SK-N-MC (cell line): ENCODE measurements around the gene FKBP8.
A peak's percentile ranks its signal among the peaks of the same experiment; 100 is the strongest.

Source experiments
- DNase-seq: peaks from one replicate; pipeline ENCODE4 v3.0.0-alpha.2; 2011; ENCODE audit warnings: low read depth, low spot score
- H3K27ac ChIP-seq: fragments of 200-600 bp; sonication (generic); 2 replicates; pipeline ENCODE4 v1.5.1; 2016; ENCODE audit warnings: mixed run types
- H3K36me3 ChIP-seq: fragments of 200-600 bp; sonication (generic); 2 replicates; pipeline ENCODE4 v1.6.1; 2017; ENCODE audit warnings: antibody characterized with exemption, low read length, mixed read lengths; ENCODE audit not compliant: insufficient read depth
- H3K4me3 ChIP-seq: fragments of 200-600 bp; sonication (generic); 2 replicates; pipeline ENCODE4 v1.5.1; 2016
- H3K9ac ChIP-seq: fragments of 200-600 bp; sonication (generic); 2 replicates; pipeline ENCODE4 v1.8.0; 2017; ENCODE audit warnings: mixed run types, mixed read lengths; ENCODE audit not compliant: insufficient read length
- H3K9me3 ChIP-seq: fragments of 200-600 bp; sonication (generic); 2 replicates; pipeline ENCODE4 v1.6.1; 2017; ENCODE audit warnings: low read depth, mild to moderate bottlenecking, antibody characterized with exemption, low read length, moderate library complexity, mixed read lengths
- EZH2 ChIP-seq: fragments of 200-600 bp; sonication (generic); IDR thresholded peaks from one replicate; pipeline ENCODE4 v1.6.1; 2017; ENCODE audit warnings: antibody characterized with exemption
- FOXP2 ChIP-seq: optimal IDR thresholded peaks from 2 replicates; pipeline ENCODE3; 2011; ENCODE audit warnings: mild to moderate bottlenecking, moderate library complexity; ENCODE audit not compliant: insufficient read depth; ENCODE audit errors: extremely low read length, control extremely low read depth
- POLR2AphosphoS5 ChIP-seq: IDR thresholded peaks from 2 replicates; pipeline ENCODE4 v1.6.1; 2012; ENCODE audit warnings: mild to moderate bottlenecking, low read depth, low read length, borderline replicate concordance

The FKBP8 gene

DNA sequence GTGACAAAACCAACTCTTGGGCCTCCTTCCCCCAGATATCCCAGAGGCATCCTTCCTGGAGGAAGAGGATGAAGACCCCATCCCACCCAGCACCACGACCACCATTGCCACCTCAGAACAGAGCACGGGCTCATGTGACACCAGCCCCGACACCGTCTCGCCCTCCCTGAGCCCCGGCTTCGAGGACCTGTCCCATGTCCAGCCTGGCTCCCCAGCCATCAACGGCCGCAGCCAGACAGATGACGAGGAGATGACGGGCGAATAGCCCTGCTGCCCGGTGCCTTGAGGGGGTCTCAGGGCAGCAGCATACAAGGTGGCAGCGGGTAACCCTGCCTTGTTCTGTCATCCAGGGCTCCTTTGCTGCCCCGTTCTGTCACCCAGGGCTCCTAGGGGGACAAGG is 25.0 kb upstream of the FKBP8 start:
- Histone ChIP-seq H3K9ac (no peak overlapping the region), H3K36me3 (peaks cover 50% of the 10 kb centered on the region), H3K9me3 (no peaks in the 10 kb centered on the region), H3K4me3 (no peak overlapping the region), H3K27ac (no peak overlapping the region)
- no peak for DNase-seq
- TF ChIP-seq POLR2AphosphoS5 (no peak), EZH2 (no peak), FOXP2 (no peak)

DNA sequence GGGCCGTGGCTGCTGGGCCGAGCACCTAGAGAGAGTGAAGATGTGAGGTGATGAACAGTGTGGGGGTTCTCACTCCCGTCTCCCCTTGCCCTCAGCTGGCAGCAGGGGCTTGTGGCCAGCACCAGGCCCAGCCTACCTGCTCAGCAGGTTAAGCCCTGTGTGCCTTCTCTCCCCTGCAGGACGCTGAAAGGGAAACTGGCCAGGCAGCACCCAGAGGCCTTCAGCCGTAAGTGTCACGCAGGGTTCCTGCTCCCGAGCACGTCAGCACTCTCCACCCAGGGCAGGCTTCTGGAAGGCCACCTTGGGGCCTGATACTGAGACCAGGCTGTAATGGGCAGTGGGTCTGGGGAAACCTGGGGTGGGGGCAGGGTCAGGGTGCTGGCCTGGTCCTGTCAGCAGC is 23.6 kb upstream of the FKBP8 start:
- TF ChIP-seq EZH2: no peak
- no peak for TF ChIP-seq FOXP2
- TF ChIP-seq POLR2AphosphoS5: no peak
- H3K4me3 ChIP-seq: no peak overlapping the region
- no peak overlapping the region for H3K9ac ChIP-seq
- no peak for DNase-seq
- peaks cover 52% of the 10 kb centered on the region; the same call in 1 of the 2 replicates for H3K36me3 ChIP-seq
- H3K27ac ChIP-seq: no peak overlapping the region
- H3K9me3 ChIP-seq: no peaks in the 10 kb centered on the region

DNA sequence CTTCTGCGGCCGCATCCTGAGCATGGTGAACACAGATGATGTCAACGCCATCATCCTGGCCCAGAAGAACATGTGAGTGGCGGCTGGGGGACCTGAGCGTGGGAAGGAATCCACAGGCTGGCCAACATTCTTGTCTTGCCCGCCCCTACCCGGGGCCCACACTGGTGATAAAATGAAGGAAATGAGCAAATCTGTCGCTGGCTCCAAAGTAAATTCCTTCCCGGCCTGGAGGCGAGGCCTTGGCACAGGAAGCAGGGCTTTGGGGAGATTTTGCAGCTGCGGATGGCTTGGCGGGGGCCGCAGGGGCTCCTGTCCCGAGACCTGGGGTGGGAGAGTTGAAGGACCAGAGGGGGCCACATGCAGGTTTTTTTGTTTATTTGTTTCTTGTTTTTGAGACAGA is 18.7 kb upstream of the FKBP8 start:
- Histone ChIP-seq H3K36me3 (peaks cover 35% of the 10 kb centered on the region; the same call in 1 of the 2 replicates), H3K4me3 (no peak overlapping the region), H3K9me3 (no peaks in the 10 kb centered on the region), H3K9ac (no peak overlapping the region), H3K27ac (no peak overlapping the region)
- TF ChIP-seq FOXP2 (no peak), POLR2AphosphoS5 (no peak), EZH2 (no peak)
- no peak for DNase-seq

GRCh38 chr19:18559685-18560084 is 16.3 kb upstream of the FKBP8 start:
- Histone ChIP-seq H3K36me3 (peaks cover 25% of the 10 kb centered on the region; the same call in 1 of the 2 replicates), H3K4me3 (no peak overlapping the region), H3K9ac (peak overlapping the region; percentile 33), H3K27ac (no peak overlapping the region), H3K9me3 (no peaks in the 10 kb centered on the region)
- DNase-seq: no peak
- no peak for TF ChIP-seq FOXP2
- no peak for TF ChIP-seq EZH2
- no peak for TF ChIP-seq POLR2AphosphoS5

- DNase-seq: no peak
- Histone ChIP-seq H3K36me3 (peaks cover 16% of the 10 kb centered on the region; the same call in 1 of the 2 replicates), H3K4me3 (peak overlapping the region; percentile 95), H3K9me3 (no peaks in the 10 kb centered on the region), H3K27ac (peak overlapping the region; percentile 72), H3K9ac (peak overlapping the region; percentile 98)
- TF ChIP-seq FOXP2 (no peak), EZH2 (no peak), POLR2AphosphoS5 (no peak)
Observed at GRCh38 chr19:18558604-18559003, 15.2 kb upstream of the FKBP8 start.

- TF ChIP-seq FOXP2 (no peak), EZH2 (no peak), POLR2AphosphoS5 (no peak)
- Histone ChIP-seq H3K4me3 (peak overlapping the region; percentile 95), H3K27ac (peak overlapping the region; percentile 72), H3K9me3 (no peaks in the 10 kb centered on the region), H3K9ac (peak overlapping the region; percentile 98), H3K36me3 (peaks cover 14% of the 10 kb centered on the region; the same call in 1 of the 2 replicates)
- DNase-seq: no peak
Observed at GRCh38 chr19:18558202-18558555, 14.8 kb upstream of the FKBP8 start.

GRCh38 chr19:18557411-18558201 is 14.2 kb upstream of the FKBP8 start, which contains the start of gene KXD1:
Gene KXD1 (plus strand): TSS chr19:18557870. CDS start chr19:18562057, 4,187 bp downstream.
- Histone ChIP-seq H3K4me3 (peak within 1 kb of the TSS; percentile 95), H3K36me3 (peaks cover 8% of the 10 kb centered on the region; the same call in 1 of the 2 replicates), H3K9ac (peak within 1 kb of the TSS; percentile 98), H3K9me3 (no peaks in the 10 kb centered on the region), H3K27ac (peak within 1 kb of the TSS; percentile 72)
- no peak for TF ChIP-seq EZH2
- TF ChIP-seq POLR2AphosphoS5: peak; percentile 88
- DNase-seq: peak; percentile 97

DNA sequence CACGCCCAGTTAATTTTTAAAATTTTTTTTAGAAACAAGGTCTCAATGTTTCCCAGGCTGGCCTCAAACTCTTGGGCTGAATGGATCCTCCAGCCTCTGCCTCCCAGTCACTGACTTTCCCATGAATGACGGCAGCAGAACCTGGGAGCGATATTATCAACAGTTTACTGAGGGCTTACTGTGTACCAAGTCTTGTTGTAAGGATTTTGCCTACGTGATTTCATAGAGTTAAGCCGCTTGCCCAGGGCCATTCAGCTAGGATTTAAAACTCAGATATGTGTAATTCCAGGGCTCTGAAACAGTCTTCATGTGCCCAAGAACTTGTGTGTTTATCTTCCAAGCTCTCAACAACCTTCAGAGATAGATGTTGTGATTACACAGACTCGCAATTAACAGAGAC is 8.3 kb upstream of the FKBP8 start:
- Histone ChIP-seq H3K9ac (no peak overlapping the region), H3K27ac (peak overlapping the region; percentile 46; the same call in 1 of the 2 replicates), H3K9me3 (no peaks in the 10 kb centered on the region), H3K4me3 (no peak overlapping the region), H3K36me3 (no peaks in the 10 kb centered on the region)
- no peak for DNase-seq
- TF ChIP-seq EZH2 (no peak), FOXP2 (no peak), POLR2AphosphoS5 (no peak)

- H3K36me3 ChIP-seq: peaks cover 27% of the 10 kb centered on the region
- H3K4me3 ChIP-seq: peak overlapping the region; percentile 85
- H3K9me3 ChIP-seq: no peaks in the 10 kb centered on the region
- H3K27ac ChIP-seq: peak overlapping the region; percentile 4; the same call in 1 of the 2 replicates
- DNase-seq: no peak
- H3K9ac ChIP-seq: peak overlapping the region; percentile 59
- TF ChIP-seq POLR2AphosphoS5 (no peak), EZH2 (no peak), FOXP2 (no peak)
Observed at GRCh38 chr19:18543814-18544475, 572 bp upstream of the FKBP8 start.
